Cardiac septum (tissue), 1 donor: ENCODE results near the gene C11orf65. TPM values are rescaled to one million over a fixed set of nuclear protein-coding genes. Genes with fewer than 3 reads are reported as not detected.
"Not testable (repeated sequence)": the region's sequence is repeated elsewhere in the genome, so short reads cannot be mapped to it uniquely, and the experiment has no call there.

Experiments
- DNase-seq: peaks from one replicate; pipeline ENCODE4 v3.0.0-alpha.2; 2020; ENCODE audit warnings: low spot score
- intact Hi-C: fragments of 100-400 bp; cut with DNase I; formaldehyde crosslinking; loops from one replicate; pipeline ENCODE4 v1.14.0; 2022
- total RNA-seq: library from RNA; stranded (reverse); fragmentation: NEBNext Ultra II Directional; extraction: Animal tissue kit (Norgen Biotek cat#: 25700); gene quantifications from one replicate; pipeline ENCODE4 v1.2.1, GENCODE V29; 2021
- donor health status: DM: no; HTN: no; CAD: no.

C11orf65 gene
- total RNA-seq, 1 donor from 2014 or later = 0.62 TPM

GRCh38 chr11:108392353-108392752, 75.0 kb downstream of the C11orf65 start:
- intact Hi-C loops = no loop called here
- no peak for DNase-seq

- intact Hi-C loops = no loop called here
- DNase-seq = no peak
Observed at GRCh38 chr11:108388576-108388975, 78.8 kb downstream of the C11orf65 start.

GRCh38 chr11:108373505-108373904, 93.8 kb downstream of the C11orf65 start:
- DNase-seq, intact Hi-C loops: not testable (repeated sequence)

DNA sequence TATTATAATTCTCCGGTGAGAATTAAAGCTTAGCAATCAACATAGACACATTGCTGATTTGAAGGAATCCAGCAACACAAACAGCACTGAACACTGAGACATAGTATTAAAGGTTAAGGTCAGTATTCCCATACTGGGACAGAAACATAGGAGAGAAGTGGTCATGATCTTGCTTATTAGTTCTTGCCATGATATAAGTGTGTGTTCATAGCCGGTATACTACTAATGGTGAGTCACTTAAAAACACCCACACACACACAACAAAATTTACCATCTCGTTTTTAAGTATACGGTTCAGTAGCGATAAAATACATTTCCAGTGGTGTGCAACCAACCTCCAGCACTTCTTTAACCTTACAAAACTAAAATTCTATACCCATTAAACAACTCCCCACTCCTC, 96.3 kb downstream of the C11orf65 start:
- no peak for DNase-seq
- intact Hi-C loops = no loop called here

DNA sequence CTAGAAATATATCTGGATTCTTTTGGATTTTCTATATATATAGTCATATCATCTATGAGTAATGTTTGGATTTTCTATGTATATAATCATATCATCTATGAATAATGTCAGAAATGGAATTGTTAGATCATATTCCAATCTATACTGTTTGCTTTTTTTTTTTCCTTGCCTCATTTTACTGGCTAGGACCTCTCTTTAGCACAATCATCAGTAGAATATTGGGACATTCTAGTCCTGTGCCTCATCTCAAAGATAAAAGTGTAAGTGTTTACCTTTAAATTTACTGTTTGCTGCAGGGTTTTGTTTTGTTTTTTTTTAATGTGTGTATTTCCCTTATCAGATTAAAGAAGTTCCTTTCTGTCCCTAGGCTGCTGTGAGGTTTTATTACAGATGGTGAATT, 97.0 kb downstream of the C11orf65 start:
- no peak for DNase-seq
- intact Hi-C loops = no loop called here

- intact Hi-C loops = no loop called here
- DNase-seq = no peak
Observed at GRCh38 chr11:108369064-108369463, 98.3 kb downstream of the C11orf65 start.

DNA sequence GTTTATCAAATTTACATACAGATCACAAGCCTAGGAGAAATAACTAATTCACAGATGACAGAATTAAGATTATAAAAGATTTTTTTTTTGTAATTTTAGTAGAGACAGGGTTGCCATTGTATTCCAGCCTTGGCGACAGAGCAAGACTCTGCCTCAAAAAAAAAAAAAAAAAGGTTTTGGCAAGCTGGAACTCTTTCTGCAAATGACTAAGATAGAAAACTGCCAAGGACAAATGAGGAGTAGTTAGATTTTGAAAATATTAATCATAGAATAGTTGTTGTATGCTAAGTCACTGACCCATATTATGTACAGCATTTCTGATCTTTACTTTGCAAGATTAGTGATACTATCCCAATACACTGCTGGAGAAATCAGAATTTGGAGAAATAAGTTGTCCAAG, 99.2 kb downstream of the C11orf65 start:
- intact Hi-C loops = no loop called here

DNA sequence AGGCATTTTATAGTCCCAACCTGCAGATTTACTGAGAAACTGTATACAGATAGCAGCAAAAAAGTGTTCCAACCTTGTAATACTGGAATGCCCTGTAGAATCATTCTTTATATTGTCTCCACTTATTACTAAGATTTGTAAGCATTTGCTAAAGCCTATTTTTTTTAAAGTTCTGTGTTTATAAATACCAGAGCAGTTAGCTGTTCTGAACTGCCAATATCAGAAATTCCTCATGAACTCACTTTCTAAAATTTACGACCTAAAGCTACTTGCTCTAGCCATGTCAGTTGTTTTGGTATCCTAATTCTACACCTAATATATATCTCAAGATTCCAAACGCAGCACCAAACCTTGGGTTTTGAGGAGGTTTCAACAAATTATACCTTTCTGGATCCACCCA, 103.2 kb downstream of the C11orf65 start:
- intact Hi-C loops = no loop called here
- DNase-seq = no peak

More for the DNA sequence above, 99.2 kb downstream of the C11orf65 start:
- DNase-seq = no peak

- no peak for DNase-seq
- intact Hi-C loops = no loop called here
Observed at GRCh38 chr11:108351468-108351867, 115.9 kb downstream of the C11orf65 start.

- intact Hi-C loops = no loop called here
- no peak for DNase-seq
Observed at GRCh38 chr11:108346451-108346850, 120.9 kb downstream of the C11orf65 start.

GRCh38 chr11:108345767-108346166, 121.6 kb downstream of the C11orf65 start:
- intact Hi-C loops = no loop called here

DNA sequence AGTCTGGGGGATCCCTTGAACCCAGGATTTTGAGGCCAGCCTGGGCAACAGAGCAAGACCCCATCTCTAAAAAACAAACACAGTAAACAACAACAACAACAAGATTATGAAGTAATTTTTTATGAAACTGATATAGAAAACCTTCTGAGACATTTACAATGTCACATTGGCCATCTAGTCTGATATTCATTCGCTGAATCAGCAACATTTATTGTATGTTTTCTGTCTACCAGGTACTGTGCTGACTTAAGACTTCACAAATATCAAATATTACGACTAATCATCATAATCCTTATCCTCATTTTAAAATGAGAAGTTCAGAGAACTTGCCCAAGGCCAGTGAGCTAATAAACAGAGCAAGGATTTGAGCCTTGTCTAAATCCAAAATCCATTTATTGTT, 123.6 kb downstream of the C11orf65 start:
- intact Hi-C loops = no loop called here
- no peak for DNase-seq

More at GRCh38 chr11:108345767-108346166, 121.6 kb downstream of the C11orf65 start:
- DNase-seq = no peak

GRCh38 chr11:108341654-108342053, 125.7 kb downstream of the C11orf65 start:
- DNase-seq = no peak
- intact Hi-C loops = no loop called here

DNA sequence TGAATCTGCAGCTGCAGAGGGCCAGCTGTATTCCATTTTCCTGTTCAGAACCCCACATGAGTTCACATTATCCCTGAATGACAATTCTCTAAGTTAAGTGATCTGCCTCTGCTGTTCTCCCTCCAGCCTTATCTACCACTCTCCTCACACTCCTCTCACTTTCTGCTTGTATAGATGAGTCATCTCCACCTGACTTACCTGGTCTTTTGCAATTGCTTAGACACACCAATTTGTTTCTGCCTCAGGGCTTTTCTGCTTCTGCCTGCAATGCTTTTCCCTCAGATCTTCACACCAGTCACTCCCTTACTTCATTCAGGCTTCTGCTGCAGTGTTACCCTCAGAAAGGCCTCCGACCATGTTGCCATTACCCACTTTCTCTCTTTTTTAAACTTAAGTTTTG, 126.4 kb downstream of the C11orf65 start:
- no peak for DNase-seq
- intact Hi-C loops = no loop called here

DNA sequence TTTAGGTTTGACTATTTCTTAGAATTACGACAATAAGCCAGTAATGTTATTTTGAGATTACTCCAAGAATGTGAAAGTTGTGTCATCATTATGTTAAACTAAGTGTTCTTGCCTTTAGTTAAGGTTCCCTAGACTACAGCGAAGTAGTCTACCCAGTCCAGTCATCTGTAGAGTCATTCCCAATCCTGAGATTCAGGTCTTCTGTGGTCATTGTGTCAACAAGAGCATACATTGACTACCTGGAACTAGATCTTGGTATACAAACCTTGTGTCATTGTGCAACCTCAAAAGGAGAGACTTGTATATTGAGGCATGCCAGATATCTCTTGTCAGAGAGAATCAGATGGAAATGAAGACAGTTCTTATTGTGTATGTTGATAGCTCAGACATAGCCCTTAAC, 128.6 kb downstream of the C11orf65 start:
- DNase-seq = no peak
- intact Hi-C loops = no loop called here

- intact Hi-C loops = no loop called here
- DNase-seq = no peak
Observed at GRCh38 chr11:108333403-108333899, 133.9 kb downstream of the C11orf65 start.

Other genes starting within 250 kb of the C11orf65 start
- gene NPAT, start 244.9 kb downstream of the C11orf65 start, total RNA-seq = 6.9 TPM
- gene ATM, start 244.5 kb downstream of the C11orf65 start, total RNA-seq = 35.3 TPM
- gene POGLUT3, start 30.9 kb upstream of the C11orf65 start, total RNA-seq = 8.6 TPM
- 0.46 TPM for gene EXPH5, start 126.2 kb upstream of the C11orf65 start, total RNA-seq
- gene DDX10, start 197.5 kb upstream of the C11orf65 start, total RNA-seq = 11.5 TPM